ENCODE measurements around the gene IGLON5.

DNA sequence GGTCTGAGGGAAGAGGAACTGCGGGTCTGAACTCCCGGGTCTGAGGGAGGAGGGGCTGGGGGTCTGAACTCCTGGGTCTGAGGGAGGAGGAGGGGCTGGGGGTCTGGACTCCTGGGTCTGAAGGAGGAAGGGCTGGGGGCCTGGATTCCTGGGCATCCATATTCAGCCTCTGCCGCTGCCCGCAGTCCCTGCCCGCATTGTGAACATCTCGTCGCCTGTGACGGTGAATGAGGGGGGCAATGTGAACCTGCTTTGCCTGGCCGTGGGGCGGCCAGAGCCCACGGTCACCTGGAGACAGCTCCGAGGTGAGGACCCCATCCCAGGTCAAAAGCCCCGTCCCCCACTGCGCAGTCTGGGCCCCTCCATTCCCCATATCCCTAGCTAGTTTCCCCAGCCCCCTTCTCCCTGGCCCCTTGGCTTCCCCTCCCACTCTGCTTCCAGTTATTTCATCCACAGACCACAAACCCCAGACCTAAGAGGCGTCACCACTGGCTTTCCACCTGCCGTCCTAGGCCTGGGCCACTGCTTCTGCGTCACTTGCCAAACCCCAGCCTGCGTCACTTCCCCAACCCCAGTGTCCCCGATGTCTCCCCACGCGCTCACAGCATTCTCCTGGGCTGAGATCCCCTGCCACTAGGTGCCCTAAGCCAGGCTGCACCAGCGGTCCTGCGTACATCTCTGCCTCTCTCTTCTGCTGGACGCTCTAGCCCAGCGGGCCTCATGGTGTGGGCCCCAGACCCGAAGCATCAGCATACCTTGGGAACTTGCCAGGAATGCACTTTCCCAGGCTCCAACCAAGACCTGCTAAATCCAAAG, 13.9 kb downstream of the IGLON5 start:
- no peak for TF ChIP-seq POLR2AphosphoS5 (IDR thresholded peaks at IDR 0.05)
- TF ChIP-seq POLR2A (IDR thresholded peaks at IDR 0.05) = no peak
- TF ChIP-seq, protein P1, sequence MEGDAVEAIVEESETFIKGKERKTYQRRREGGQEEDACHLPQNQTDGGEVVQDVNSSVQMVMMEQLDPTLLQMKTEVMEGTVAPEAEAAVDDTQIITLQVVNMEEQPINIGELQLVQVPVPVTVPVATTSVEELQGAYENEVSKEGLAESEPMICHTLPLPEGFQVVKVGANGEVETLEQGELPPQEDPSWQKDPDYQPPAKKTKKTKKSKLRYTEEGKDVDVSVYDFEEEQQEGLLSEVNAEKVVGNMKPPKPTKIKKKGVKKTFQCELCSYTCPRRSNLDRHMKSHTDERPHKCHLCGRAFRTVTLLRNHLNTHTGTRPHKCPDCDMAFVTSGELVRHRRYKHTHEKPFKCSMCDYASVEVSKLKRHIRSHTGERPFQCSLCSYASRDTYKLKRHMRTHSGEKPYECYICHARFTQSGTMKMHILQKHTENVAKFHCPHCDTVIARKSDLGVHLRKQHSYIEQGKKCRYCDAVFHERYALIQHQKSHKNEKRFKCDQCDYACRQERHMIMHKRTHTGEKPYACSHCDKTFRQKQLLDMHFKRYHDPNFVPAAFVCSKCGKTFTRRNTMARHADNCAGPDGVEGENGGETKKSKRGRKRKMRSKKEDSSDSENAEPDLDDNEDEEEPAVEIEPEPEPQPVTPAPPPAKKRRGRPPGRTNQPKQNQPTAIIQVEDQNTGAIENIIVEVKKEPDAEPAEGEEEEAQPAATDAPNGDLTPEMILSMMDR (IDR thresholded peaks at IDR 0.05) = no peak
